ENCODE data around the gene NELFCD. TPM values are rescaled to one million over a fixed set of nuclear protein-coding genes. Genes with fewer than 3 reads are reported as not detected.

NELFCD gene
- total RNA-seq, 1 donor from 2014 or later = 70.4 TPM

GRCh38 chr20:58996226-58996611 lies 15.2 kb downstream of the NELFCD start:
- Histone ChIP-seq H2AFZ (ENCODE audit: low read depth, low read length) (no peak overlapping the region), H3K79me2 (ENCODE audit: insufficient read depth, low read length) (no peaks in the 10 kb centered on the region), H3K27me3 (ENCODE audit: insufficient read depth, low read length) (no peaks in the 10 kb centered on the region), H3K4me3 (ENCODE audit: insufficient read depth, low read depth, low read length) (no peak overlapping the region), H3K9me3 (ENCODE audit: insufficient read depth, low read depth, low read length) (no peaks in the 10 kb centered on the region), H3K36me3 (ENCODE audit: insufficient read depth, low read length) (peaks cover 50% of the 10 kb centered on the region), H4K20me1 (ENCODE audit: insufficient read depth, low read length) (peaks cover 3% of the 10 kb centered on the region), H3K9ac (ENCODE audit: low read length) (no peak overlapping the region), H3K4me2 (ENCODE audit: low read length) (no peak overlapping the region), H3K4me1 (ENCODE audit: insufficient read depth, low read length) (no peaks in the 10 kb centered on the region), H3K27ac (ENCODE audit: low read depth, low read length) (no peak overlapping the region)
- TF ChIP-seq EZH2 (IDR thresholded peaks at IDR 0.05; ENCODE audit: insufficient read depth, low read length) (no peak), CTCF (IDR thresholded peaks at IDR 0.05; ENCODE audit: insufficient read depth, low read depth, low read length) (no peak)
- no peak for DNase-seq (ENCODE audit: low read depth)
- H3K36me3 Mint-ChIP-seq (ENCODE audit: low read depth, unreplicated experiment) = peaks cover 18% of the 10 kb centered on the region
- H3K27ac Mint-ChIP-seq (ENCODE audit: unreplicated experiment) = no peak overlapping the region
- FAIRE-seq = no peak
- no peak overlapping the region for H3K4me3 Mint-ChIP-seq (ENCODE audit: unreplicated experiment)
- no peaks in the 10 kb centered on the region for H3K27me3 Mint-ChIP-seq (ENCODE audit: low read depth, unreplicated experiment)
- no peaks in the 10 kb centered on the region for H3K9me3 Mint-ChIP-seq (ENCODE audit: unreplicated experiment)
- peaks cover 5% of the 10 kb centered on the region for H3K4me1 Mint-ChIP-seq (ENCODE audit: low read depth, unreplicated experiment)

GRCh38 chr20:58997141-58997770 lies 16.2 kb downstream of the NELFCD start:
- Mint-ChIP-seq H3K27me3 (ENCODE audit: low read depth, unreplicated experiment) (no peaks in the 10 kb centered on the region), H3K4me1 (ENCODE audit: low read depth, unreplicated experiment) (peaks cover 5% of the 10 kb centered on the region), H3K36me3 (ENCODE audit: low read depth, unreplicated experiment) (peaks cover 21% of the 10 kb centered on the region), H3K9me3 (ENCODE audit: unreplicated experiment) (no peaks in the 10 kb centered on the region), H3K27ac (ENCODE audit: unreplicated experiment) (no peak overlapping the region), H3K4me3 (ENCODE audit: unreplicated experiment) (no peak overlapping the region)
- Histone ChIP-seq H3K9ac (ENCODE audit: low read length) (no peak overlapping the region), H2AFZ (ENCODE audit: low read depth, low read length) (no peak overlapping the region), H4K20me1 (ENCODE audit: insufficient read depth, low read length) (peaks cover 3% of the 10 kb centered on the region), H3K4me3 (ENCODE audit: insufficient read depth, low read depth, low read length) (no peak overlapping the region), H3K9me3 (ENCODE audit: insufficient read depth, low read depth, low read length) (no peaks in the 10 kb centered on the region), H3K79me2 (ENCODE audit: insufficient read depth, low read length) (no peaks in the 10 kb centered on the region), H3K27ac (ENCODE audit: low read depth, low read length) (no peak overlapping the region), H3K36me3 (ENCODE audit: insufficient read depth, low read length) (peaks cover 40% of the 10 kb centered on the region), H3K4me2 (ENCODE audit: low read length) (no peak overlapping the region), H3K27me3 (ENCODE audit: insufficient read depth, low read length) (no peaks in the 10 kb centered on the region), H3K4me1 (ENCODE audit: insufficient read depth, low read length) (no peaks in the 10 kb centered on the region)
- DNase-seq (ENCODE audit: low read depth) = no peak
- no peak for FAIRE-seq
- TF ChIP-seq EZH2 (IDR thresholded peaks at IDR 0.05; ENCODE audit: insufficient read depth, low read length) = no peak
- no peak for TF ChIP-seq CTCF (IDR thresholded peaks at IDR 0.05; ENCODE audit: insufficient read depth, low read depth, low read length)

DNA sequence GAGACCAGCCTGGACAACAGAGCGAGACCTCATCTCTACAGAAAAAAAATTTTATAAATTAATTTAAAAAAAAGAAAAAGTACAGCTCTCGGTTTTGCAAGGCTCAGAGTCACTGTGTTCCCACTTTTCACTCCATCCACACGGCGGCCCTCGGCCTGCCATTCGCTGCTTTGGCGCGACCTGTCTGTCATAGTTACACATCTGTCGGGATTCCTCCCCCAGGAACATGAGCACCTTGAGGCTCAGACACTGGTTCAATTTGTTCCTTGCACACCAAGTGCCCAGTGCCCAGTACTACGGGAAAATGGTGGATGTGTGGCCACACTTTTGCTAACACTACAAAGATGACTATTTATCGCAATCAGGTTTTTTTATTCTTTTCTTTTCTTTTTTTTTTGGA lies 17.6 kb downstream of the NELFCD start:
- H3K27me3 Mint-ChIP-seq (ENCODE audit: low read depth, unreplicated experiment) = no peaks in the 10 kb centered on the region
- no peaks in the 10 kb centered on the region for H3K9me3 Mint-ChIP-seq (ENCODE audit: unreplicated experiment)
- no peak overlapping the region for H3K4me3 Mint-ChIP-seq (ENCODE audit: unreplicated experiment)
- H2AFZ ChIP-seq (ENCODE audit: low read depth, low read length) = no peak overlapping the region
- peaks cover 5% of the 10 kb centered on the region for H3K4me1 Mint-ChIP-seq (ENCODE audit: low read depth, unreplicated experiment)
- H3K4me2 ChIP-seq (ENCODE audit: low read length) = no peak overlapping the region
- H3K36me3 Mint-ChIP-seq (ENCODE audit: low read depth, unreplicated experiment) = peaks cover 26% of the 10 kb centered on the region
- TF ChIP-seq CTCF (IDR thresholded peaks at IDR 0.05; ENCODE audit: insufficient read depth, low read depth, low read length) (no peak), EZH2 (IDR thresholded peaks at IDR 0.05; ENCODE audit: insufficient read depth, low read length) (no peak)
- no peaks in the 10 kb centered on the region for H3K9me3 ChIP-seq (ENCODE audit: insufficient read depth, low read depth, low read length)
- no peak overlapping the region for H3K27ac Mint-ChIP-seq (ENCODE audit: unreplicated experiment)
- no peaks in the 10 kb centered on the region for H3K27me3 ChIP-seq (ENCODE audit: insufficient read depth, low read length)
- H3K9ac ChIP-seq (ENCODE audit: low read length) = no peak overlapping the region
- H3K27ac ChIP-seq (ENCODE audit: low read depth, low read length) = no peak overlapping the region
- peaks cover 27% of the 10 kb centered on the region for H3K36me3 ChIP-seq (ENCODE audit: insufficient read depth, low read length)
- H3K79me2 ChIP-seq (ENCODE audit: insufficient read depth, low read length) = no peaks in the 10 kb centered on the region
- no peaks in the 10 kb centered on the region for H3K4me1 ChIP-seq (ENCODE audit: insufficient read depth, low read length)
- no peak for DNase-seq (ENCODE audit: low read depth)
- no peak overlapping the region for H3K4me3 ChIP-seq (ENCODE audit: insufficient read depth, low read depth, low read length)
- FAIRE-seq = no peak
- peaks cover 12% of the 10 kb centered on the region for H4K20me1 ChIP-seq (ENCODE audit: insufficient read depth, low read length)

All from astrocyte (in vitro differentiated cells and primary cell).